ENCODE data around the gene RASGRP1.

The RASGRP1 gene

GRCh38 chr15:38460543-38460942, 104.1 kb downstream of the RASGRP1 start:
- no peaks in the 10 kb centered on the region for H3K27me3 Mint-ChIP-seq
- no peak overlapping the region for H3K27ac Mint-ChIP-seq
- no peak for ATAC-seq
- peaks cover 2% of the 10 kb centered on the region for H3K36me3 Mint-ChIP-seq (ENCODE audit: low read depth)
- H3K4me1 Mint-ChIP-seq: peaks cover 42% of the 10 kb centered on the region
- no peak overlapping the region for H3K4me3 Mint-ChIP-seq
- no peak for DNase-seq
- H3K9me3 Mint-ChIP-seq: no peaks in the 10 kb centered on the region

GRCh38 chr15:38459480-38459879, 105.1 kb downstream of the RASGRP1 start:
- Mint-ChIP-seq H3K36me3 (ENCODE audit: low read depth) (peaks cover 3% of the 10 kb centered on the region), H3K27ac (no peak overlapping the region), H3K4me1 (peaks cover 50% of the 10 kb centered on the region)

GRCh38 chr15:38458646-38459045, 106.0 kb downstream of the RASGRP1 start:
- ATAC-seq (no peak), DNase-seq (no peak)
- H3K9me3 Mint-ChIP-seq: no peaks in the 10 kb centered on the region
- H3K27me3 Mint-ChIP-seq: no peaks in the 10 kb centered on the region
- H3K36me3 Mint-ChIP-seq (ENCODE audit: low read depth): peaks cover 3% of the 10 kb centered on the region
- H3K27ac Mint-ChIP-seq: no peak overlapping the region
- no peak overlapping the region for H3K4me3 Mint-ChIP-seq
- H3K4me1 Mint-ChIP-seq: peaks cover 53% of the 10 kb centered on the region

More at GRCh38 chr15:38459480-38459879, 105.1 kb downstream of the RASGRP1 start:
- H3K4me3 Mint-ChIP-seq: no peak overlapping the region
- H3K9me3 Mint-ChIP-seq: no peaks in the 10 kb centered on the region
- DNase-seq: no peak
- no peaks in the 10 kb centered on the region for H3K27me3 Mint-ChIP-seq
- ATAC-seq: no peak

GRCh38 chr15:38455092-38455491, 109.5 kb downstream of the RASGRP1 start:
- H3K9me3 Mint-ChIP-seq: no peaks in the 10 kb centered on the region
- peak overlapping the region; percentile 89 for H3K4me3 Mint-ChIP-seq
- peak overlapping the region; percentile 92 for H3K27ac Mint-ChIP-seq
- peaks cover 40% of the 10 kb centered on the region for H3K4me1 Mint-ChIP-seq
- no peak for DNase-seq
- no peak for ATAC-seq
- peaks cover 3% of the 10 kb centered on the region for H3K36me3 Mint-ChIP-seq (ENCODE audit: low read depth)
- no peaks in the 10 kb centered on the region for H3K27me3 Mint-ChIP-seq

- Mint-ChIP-seq H3K9me3 (no peaks in the 10 kb centered on the region), H3K27me3 (no peaks in the 10 kb centered on the region), H3K36me3 (ENCODE audit: low read depth) (peaks cover 3% of the 10 kb centered on the region), H3K4me3 (peak overlapping the region; percentile 89), H3K4me1 (peaks cover 36% of the 10 kb centered on the region), H3K27ac (peak overlapping the region; percentile 92)
- no peak for DNase-seq
- no peak for ATAC-seq
Observed at GRCh38 chr15:38454696-38455090, 109.9 kb downstream of the RASGRP1 start.

- H3K36me3 Mint-ChIP-seq (ENCODE audit: low read depth): peaks cover 3% of the 10 kb centered on the region
- H3K9me3 Mint-ChIP-seq: no peaks in the 10 kb centered on the region
- H3K4me1 Mint-ChIP-seq: peaks cover 34% of the 10 kb centered on the region
- no peaks in the 10 kb centered on the region for H3K27me3 Mint-ChIP-seq
- ATAC-seq: peak; percentile 98
- peak within 1 kb of the TSS; percentile 89 for H3K4me3 Mint-ChIP-seq
- DNase-seq: peak; percentile 94
- H3K27ac Mint-ChIP-seq: peak within 1 kb of the TSS; percentile 92
Observed at GRCh38 chr15:38453971-38454695, 110.5 kb downstream of the RASGRP1 start, which contains the start of gene FAM98B. FAM98B (plus strand) TSS chr15:38454127; CDS start chr15:38454162, 35 bp downstream.

- no peak for DNase-seq
Observed at GRCh38 chr15:38441130-38441519, 123.5 kb downstream of the RASGRP1 start.

GRCh38 chr15:38440353-38441129, 124.1 kb downstream of the RASGRP1 start:
- DNase-seq (peak; percentile 36), ATAC-seq (peak; percentile 75)
- Mint-ChIP-seq H3K27me3 (peaks cover 20% of the 10 kb centered on the region), H3K4me3 (no peak overlapping the region), H3K4me1 (peaks cover 6% of the 10 kb centered on the region), H3K27ac (peak overlapping the region; percentile 13), H3K36me3 (ENCODE audit: low read depth) (no peaks in the 10 kb centered on the region), H3K9me3 (no peaks in the 10 kb centered on the region)

More at GRCh38 chr15:38441130-38441519, 123.5 kb downstream of the RASGRP1 start:
- no peak overlapping the region for H3K27ac Mint-ChIP-seq
- no peak for ATAC-seq
- H3K4me1 Mint-ChIP-seq: peaks cover 6% of the 10 kb centered on the region
- H3K27me3 Mint-ChIP-seq: peaks cover 17% of the 10 kb centered on the region
- H3K9me3 Mint-ChIP-seq: no peaks in the 10 kb centered on the region
- no peaks in the 10 kb centered on the region for H3K36me3 Mint-ChIP-seq (ENCODE audit: low read depth)
- no peak overlapping the region for H3K4me3 Mint-ChIP-seq

Data from activated naive CD8-positive, alpha-beta T cell treated with anti-CD3 and anti-CD28 coated beads, Interleukin-2, amount 50 U/mL, for 24 hours (primary cell).